ENCODE results near the gene KLHL22. TPM values are rescaled to one million over a fixed set of nuclear protein-coding genes. Genes with fewer than 3 reads are reported as not detected.

Gene KLHL22
- total RNA-seq, 1 experiment from 2014 or later: 26.5 TPM

DNA sequence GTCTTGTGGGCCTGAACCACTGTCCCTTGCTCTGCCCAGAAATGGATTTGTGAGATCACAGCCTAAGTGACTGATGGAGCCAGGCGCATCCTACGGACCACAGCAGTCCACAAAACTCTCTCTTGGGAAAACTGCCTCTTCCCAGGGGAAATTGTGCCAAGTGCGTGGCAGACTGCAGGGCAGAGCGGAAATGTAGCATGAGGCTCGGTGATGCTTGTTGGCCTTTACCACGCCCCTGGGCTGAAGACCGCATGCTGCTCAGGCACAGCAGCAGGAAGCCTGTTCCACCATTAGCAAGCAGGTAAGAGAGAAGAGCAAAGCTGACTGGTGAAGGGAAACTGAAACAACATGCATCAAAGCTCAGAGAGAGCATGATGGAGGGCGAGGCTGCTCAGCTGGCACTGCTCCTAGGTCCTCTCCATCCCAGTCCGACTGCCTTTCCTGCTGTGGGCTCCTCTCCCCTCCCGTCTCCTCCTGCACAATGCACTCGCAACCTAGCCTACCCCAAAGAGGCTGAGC is 31.4 kb downstream of the KLHL22 start:
- CTCF ChIA-PET: interaction anchor here (0.6 kb wide), 1 partner anchor 20 kb away, joined by 7 read pairs; no protein-coding TSS in a partner anchor
- Mint-ChIP-seq H3K36me3 (ENCODE audit: insufficient read depth, unreplicated experiment) (peaks cover 4% of the 10 kb centered on the region), H3K27ac (ENCODE audit: unreplicated experiment) (no peak overlapping the region), H3K9me3 (ENCODE audit: low read depth, unreplicated experiment) (no peaks in the 10 kb centered on the region), H3K27me3 (ENCODE audit: unreplicated experiment) (no peaks in the 10 kb centered on the region), H3K4me1 (ENCODE audit: low read depth, unreplicated experiment) (no peaks in the 10 kb centered on the region), H3K4me3 (ENCODE audit: low read depth, unreplicated experiment) (no peak overlapping the region)
- intact Hi-C loops (cut with micrococcal nuclease; ENCODE audit: unreplicated experiment): no loop called here
- BruUV-seq (replicated peaks): no TSS peak
- DNase-seq: no peak
- TF ChIP-seq, protein P1, sequence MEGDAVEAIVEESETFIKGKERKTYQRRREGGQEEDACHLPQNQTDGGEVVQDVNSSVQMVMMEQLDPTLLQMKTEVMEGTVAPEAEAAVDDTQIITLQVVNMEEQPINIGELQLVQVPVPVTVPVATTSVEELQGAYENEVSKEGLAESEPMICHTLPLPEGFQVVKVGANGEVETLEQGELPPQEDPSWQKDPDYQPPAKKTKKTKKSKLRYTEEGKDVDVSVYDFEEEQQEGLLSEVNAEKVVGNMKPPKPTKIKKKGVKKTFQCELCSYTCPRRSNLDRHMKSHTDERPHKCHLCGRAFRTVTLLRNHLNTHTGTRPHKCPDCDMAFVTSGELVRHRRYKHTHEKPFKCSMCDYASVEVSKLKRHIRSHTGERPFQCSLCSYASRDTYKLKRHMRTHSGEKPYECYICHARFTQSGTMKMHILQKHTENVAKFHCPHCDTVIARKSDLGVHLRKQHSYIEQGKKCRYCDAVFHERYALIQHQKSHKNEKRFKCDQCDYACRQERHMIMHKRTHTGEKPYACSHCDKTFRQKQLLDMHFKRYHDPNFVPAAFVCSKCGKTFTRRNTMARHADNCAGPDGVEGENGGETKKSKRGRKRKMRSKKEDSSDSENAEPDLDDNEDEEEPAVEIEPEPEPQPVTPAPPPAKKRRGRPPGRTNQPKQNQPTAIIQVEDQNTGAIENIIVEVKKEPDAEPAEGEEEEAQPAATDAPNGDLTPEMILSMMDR (IDR thresholded peaks at IDR 0.05; ENCODE audit: unreplicated experiment): no peak

DNA sequence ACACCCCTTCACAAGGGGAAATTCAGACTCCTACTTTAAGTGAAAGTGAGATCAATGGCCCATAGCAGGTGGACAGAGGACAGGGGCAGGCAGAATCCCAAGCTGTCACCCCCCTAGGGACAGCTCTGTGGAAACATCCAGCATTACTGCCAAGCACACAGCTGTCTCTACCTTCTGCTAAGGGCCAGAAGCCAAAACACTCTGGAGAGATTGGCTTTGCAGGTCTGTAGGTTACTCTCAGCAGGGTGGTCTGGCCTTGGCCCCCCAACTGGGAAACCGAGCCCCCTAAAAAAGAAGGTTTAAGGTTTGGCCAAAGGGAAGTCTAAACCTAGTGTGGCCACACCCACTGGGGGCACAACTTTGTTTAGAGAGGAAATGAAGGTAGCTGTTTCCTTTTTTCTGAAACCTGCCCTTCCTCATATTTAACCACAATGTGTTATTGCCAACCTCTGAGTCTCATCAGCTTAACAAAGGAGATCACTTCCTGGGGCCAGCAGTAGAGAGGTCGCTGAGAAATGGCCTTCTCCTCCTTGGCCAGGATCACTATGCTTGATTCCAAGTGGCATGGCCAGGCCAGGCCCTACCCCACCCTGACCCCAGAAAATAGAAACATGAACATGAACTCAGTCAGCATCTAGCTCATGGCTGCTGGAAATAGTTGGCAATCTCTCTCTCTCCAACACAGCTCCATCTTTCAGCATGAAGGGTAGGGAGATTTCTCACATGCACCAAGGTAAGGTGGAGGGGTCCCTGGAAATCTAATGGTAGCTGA is 32.1 kb downstream of the KLHL22 start:
- H3K9me3 Mint-ChIP-seq (ENCODE audit: low read depth, unreplicated experiment): no peaks in the 10 kb centered on the region
- H3K27ac Mint-ChIP-seq (ENCODE audit: unreplicated experiment): no peak overlapping the region
- TF ChIP-seq, protein P1 (IDR thresholded peaks at IDR 0.05; ENCODE audit: unreplicated experiment): no peak
- intact Hi-C loops (cut with micrococcal nuclease; ENCODE audit: unreplicated experiment): no loop called here
- H3K27me3 Mint-ChIP-seq (ENCODE audit: unreplicated experiment): no peaks in the 10 kb centered on the region
- H3K36me3 Mint-ChIP-seq (ENCODE audit: insufficient read depth, unreplicated experiment): no peaks in the 10 kb centered on the region
- DNase-seq: no peak
- no peak overlapping the region for H3K4me3 Mint-ChIP-seq (ENCODE audit: low read depth, unreplicated experiment)
- H3K4me1 Mint-ChIP-seq (ENCODE audit: low read depth, unreplicated experiment): no peaks in the 10 kb centered on the region
- CTCF ChIA-PET: interaction anchor here (0.6 kb wide), 1 partner anchor 21 kb away, joined by 7 read pairs; no protein-coding TSS in a partner anchor
- BruUV-seq (replicated peaks): no TSS peak

DNA sequence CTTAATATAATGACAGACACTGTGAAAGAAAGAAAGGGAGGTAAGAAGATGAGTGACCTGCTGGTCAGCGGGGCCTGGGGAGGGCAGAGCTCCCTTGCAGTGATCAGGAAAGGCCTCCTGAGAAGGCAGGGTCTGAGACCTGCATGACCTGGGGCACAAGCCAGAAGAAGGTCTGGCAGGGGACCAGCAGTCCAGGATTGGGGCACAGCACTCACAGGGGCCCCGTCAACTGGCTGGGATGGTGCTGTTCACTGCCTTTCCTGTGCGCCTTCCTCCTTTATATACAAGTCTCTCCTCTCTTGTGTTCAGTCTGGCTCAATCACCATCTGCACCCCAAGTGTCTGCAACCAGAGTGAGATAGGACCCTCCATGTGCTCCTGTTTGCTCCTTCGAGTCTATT is 35.7 kb downstream of the KLHL22 start:
- H3K36me3 Mint-ChIP-seq (ENCODE audit: insufficient read depth, unreplicated experiment): peaks cover 9% of the 10 kb centered on the region
- H3K4me1 Mint-ChIP-seq (ENCODE audit: low read depth, unreplicated experiment): no peaks in the 10 kb centered on the region
- intact Hi-C loops (cut with micrococcal nuclease; ENCODE audit: unreplicated experiment): no loop called here
- CTCF ChIA-PET: no interaction called here
- H3K9me3 Mint-ChIP-seq (ENCODE audit: low read depth, unreplicated experiment): no peaks in the 10 kb centered on the region
- DNase-seq: no peak
- no peaks in the 10 kb centered on the region for H3K27me3 Mint-ChIP-seq (ENCODE audit: unreplicated experiment)
- TF ChIP-seq, protein P1 (IDR thresholded peaks at IDR 0.05; ENCODE audit: unreplicated experiment): no peak
- BruUV-seq (replicated peaks): no TSS peak
- H3K4me3 Mint-ChIP-seq (ENCODE audit: low read depth, unreplicated experiment): no peak overlapping the region
- no peak overlapping the region for H3K27ac Mint-ChIP-seq (ENCODE audit: unreplicated experiment)

DNA sequence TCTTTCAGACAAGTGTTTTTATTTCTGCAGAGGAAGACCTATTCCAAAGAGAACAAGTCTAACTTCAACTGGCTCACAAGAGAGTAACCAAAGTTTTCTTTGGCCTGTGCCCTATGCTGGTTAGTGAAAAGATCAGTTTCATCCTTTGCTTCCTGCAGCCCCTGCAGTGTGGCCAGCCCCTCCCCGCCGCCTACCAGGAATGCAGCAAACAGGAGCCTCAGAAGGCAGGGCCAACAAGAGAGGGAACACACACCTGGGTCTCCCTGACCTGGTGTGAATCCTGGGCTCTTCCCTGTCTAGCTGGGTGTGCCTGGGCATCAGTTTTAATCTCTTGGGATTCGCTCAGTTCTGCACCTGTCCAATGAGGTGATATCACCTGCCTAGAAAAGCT is 36.4 kb downstream of the KLHL22 start:
- H3K4me1 Mint-ChIP-seq (ENCODE audit: low read depth, unreplicated experiment): no peaks in the 10 kb centered on the region
- intact Hi-C loops (cut with micrococcal nuclease; ENCODE audit: unreplicated experiment): no loop called here
- CTCF ChIA-PET: no interaction called here
- no peak overlapping the region for H3K4me3 Mint-ChIP-seq (ENCODE audit: low read depth, unreplicated experiment)
- no peaks in the 10 kb centered on the region for H3K9me3 Mint-ChIP-seq (ENCODE audit: low read depth, unreplicated experiment)
- no peaks in the 10 kb centered on the region for H3K27me3 Mint-ChIP-seq (ENCODE audit: unreplicated experiment)
- no peak overlapping the region for H3K27ac Mint-ChIP-seq (ENCODE audit: unreplicated experiment)
- no peak for DNase-seq
- TF ChIP-seq, protein P1 (IDR thresholded peaks at IDR 0.05; ENCODE audit: unreplicated experiment): no peak
- H3K36me3 Mint-ChIP-seq (ENCODE audit: insufficient read depth, unreplicated experiment): peaks cover 9% of the 10 kb centered on the region
- no TSS peak for BruUV-seq (replicated peaks)
